HepG2 (cell line): ENCODE measurements around the gene DAB2IP. TPM values are rescaled to one million over a fixed set of nuclear protein-coding genes. Genes with fewer than 3 reads are reported as not detected.

ENCODE experiments used
- ATAC-seq: fragments of 200-7000 bp; cut with Tn5 transposase; 3 replicates; pipeline ENCODE4 v1.9.1; 2020; ENCODE audit warnings: mild to moderate bottlenecking, moderate library complexity
- BruUV-seq: library from RNA; stranded (reverse); fragments of 400-500 nt; replicated peaks from 2 replicates; lab custom pipeline; 2021; lab: Mats Ljungman, UMichigan
- CTCF ChIA-PET: fragments of 300-600 bp; formaldehyde crosslinking; extraction: SDS; loops from one replicate; lab custom pipeline; 2021; ENCODE audit warnings: low total read pairs, inconsistent platforms, low intra/inter-chr PET ratio; lab: Yijun Ruan, JAX
- POLR2A ChIA-PET: fragments of 350-600 bp; sonication (Branson Sonifier 250); formaldehyde crosslinking; loops from one replicate; lab custom pipeline; 2020; ENCODE audit warnings: antibody characterized with exemption, inconsistent platforms; lab: Yijun Ruan, JAX
- DNase-seq: peaks from one replicate; pipeline ENCODE4 v3.0.0-alpha.2; 2015; ENCODE audit warnings: low spot score
- FAIRE-seq: peaks from 3 replicates; lab custom pipeline; 2011; peaks lifted over from hg19 to GRCh38; lab: Jason Lieb, UNC
- H2AFZ ChIP-seq: one replicate; pipeline ENCODE4 v1.6.1; 2011; ENCODE audit warnings: low read length, inconsistent platforms
- H3K27ac ChIP-seq: fragments of 300-600 bp; 3 replicates; pipeline ENCODE4 v1.8.0; 2011; ENCODE audit warnings: mixed run types, mild to moderate bottlenecking, mixed read lengths, low read length, inconsistent platforms; ENCODE audit not compliant: insufficient read depth; ENCODE audit errors: extremely low read length
- H3K27me3 ChIP-seq, 2 experiments: fragments of 200-600 bp in 1 of 2; 2 replicates in 1 of 2; 3 replicates in 1 of 2; pipeline versions ENCODE4 v1.6.0 to v1.8.0; 2011; ENCODE audit warnings: low read length in 2 of 2, mild to moderate bottlenecking in 2 of 2, moderate library complexity in 2 of 2, inconsistent platforms in 1 of 2; ENCODE audit not compliant: insufficient read depth in 2 of 2, control insufficient read depth in 1 of 2
- H3K36me3 ChIP-seq, 2 experiments: fragments of 200-600 bp in 1 of 2; replicated peaks in 1 of 2; 2 replicates in 1 of 2; 3 replicates in 1 of 2; pipeline versions ENCODE4 v1.5.1 to v1.8.0; 2011; ENCODE audit warnings: low read length in 2 of 2, inconsistent platforms in 1 of 2; ENCODE audit not compliant: insufficient read depth in 2 of 2, control insufficient read depth in 1 of 2
- H3K4me1 ChIP-seq: 2 replicates; pipeline ENCODE4 v1.5.1; 2012; ENCODE audit warnings: low read length, inconsistent platforms; ENCODE audit not compliant: insufficient read depth
- H3K4me2 ChIP-seq: 2 replicates; pipeline ENCODE4 v1.6.0; 2011; ENCODE audit warnings: low read depth, low read length, inconsistent platforms
- H3K4me3 ChIP-seq, 3 experiments: fragments of 200-600 bp in 1 of 3; sonication (generic), shearing (Covaris generic) in 1 of 3; replicated peaks in 1 of 3; 2 replicates each; pipeline ENCODE4 v1.5.1; 2011 to 2016; ENCODE audit warnings: low read length in 3 of 3, inconsistent platforms in 2 of 3, low read depth in 2 of 3, mild to moderate bottlenecking in 2 of 3, control low read depth in 1 of 3, mixed read lengths in 1 of 3; ENCODE audit not compliant: insufficient read depth in 1 of 3
- H3K79me2 ChIP-seq: one replicate; pipeline ENCODE4 v1.6.1; 2011; ENCODE audit warnings: low read length, inconsistent platforms; ENCODE audit not compliant: insufficient read depth
- H3K9ac ChIP-seq: 2 replicates; pipeline ENCODE4 v1.6.0; 2011; ENCODE audit warnings: mild to moderate bottlenecking, low read depth, low read length, inconsistent platforms; ENCODE audit not compliant: insufficient read depth
- H3K9me3 ChIP-seq: 2 replicates; pipeline ENCODE4 v1.5.1; 2012; ENCODE audit warnings: mild to moderate bottlenecking, low read length
- H4K20me1 ChIP-seq: 2 replicates; pipeline ENCODE4 v1.6.0; 2011; ENCODE audit warnings: inconsistent platforms, mild to moderate bottlenecking, low read length, moderate library complexity; ENCODE audit not compliant: insufficient read depth
- BRD4 ChIP-seq: sonication (generic); formaldehyde crosslinking; IDR thresholded peaks from 2 replicates; pipeline ENCODE4 v1.4.0; 2020; ENCODE audit warnings: missing genetic modification reagents
- SCMH1 ChIP-seq: sonication (generic); formaldehyde crosslinking; IDR thresholded peaks from 2 replicates; pipeline ENCODE4 v1.9.0; 2021; ENCODE audit warnings: missing genetic modification reagents, mild to moderate bottlenecking, borderline replicate concordance
- TAF15 ChIP-seq: fragments of 200-400 bp; formaldehyde crosslinking; IDR thresholded peaks from one replicate; pipeline ENCODE4 v1.6.1; 2018; ENCODE audit warnings: mild to moderate bottlenecking, low read depth, low read length; ENCODE audit not compliant: poor library complexity, severe bottlenecking
- WIZ ChIP-seq: sonication (generic); formaldehyde crosslinking; IDR thresholded peaks from 2 replicates; pipeline ENCODE4 v1.5.1; 2020; ENCODE audit warnings: mild to moderate bottlenecking, missing genetic modification reagents
- ZFX ChIP-seq: sonication (generic); formaldehyde crosslinking; IDR thresholded peaks from 2 replicates; pipeline ENCODE4 v1.4.0; 2020; ENCODE audit warnings: mild to moderate bottlenecking, low read depth, missing genetic modification reagents, moderate library complexity
- ZNF121 ChIP-seq: sonication (generic); formaldehyde crosslinking; IDR thresholded peaks from 2 replicates; pipeline ENCODE4 v1.5.0; 2020; ENCODE audit warnings: mild to moderate bottlenecking, missing genetic modification reagents
- ZNF430 ChIP-seq: sonication (generic); formaldehyde crosslinking; IDR thresholded peaks from 2 replicates; pipeline ENCODE4 v1.9.0; 2021; ENCODE audit warnings: mild to moderate bottlenecking, missing genetic modification reagents
- ZNF431 ChIP-seq: sonication (generic); formaldehyde crosslinking; IDR thresholded peaks from 2 replicates; pipeline ENCODE4 v1.9.0; 2022; ENCODE audit warnings: missing genetic modification reagents, low read depth, mild to moderate bottlenecking, borderline replicate concordance
- ZNF749 ChIP-seq: sonication (generic); formaldehyde crosslinking; IDR thresholded peaks from 2 replicates; pipeline ENCODE4 v1.8.0; 2022; ENCODE audit warnings: mild to moderate bottlenecking, missing genetic modification reagents, moderate library complexity, borderline replicate concordance
- ZNF781 ChIP-seq: sonication (generic); formaldehyde crosslinking; IDR thresholded peaks from 2 replicates; pipeline ENCODE4 v1.5.1; 2020; ENCODE audit warnings: borderline replicate concordance, mild to moderate bottlenecking, missing genetic modification reagents; ENCODE audit errors: not compliant biosample characterization
- WGBS: methylation state at CpG from one replicate; pipeline ENCODE4 v1.1.6; 2017; ENCODE audit warnings: low lambda C conversion rate; 5-methylcytosine and 5-hydroxymethylcytosine counted together
- in situ Hi-C: cut with HindIII; loops from 2 replicates; pipeline ENCODE4 v1.10.0; 2017; ENCODE audit warnings: low pct_unique_long_range_greater_than_20kb; ENCODE audit not compliant: extremely low pct_ligation_motif_present
- intact Hi-C: fragments of 100-400 bp; cut with micrococcal nuclease; formaldehyde crosslinking; loops from one replicate; pipeline ENCODE4 v1.10.0; 2022; ENCODE audit not compliant: unreplicated experiment
- polyA plus RNA-seq, 8 experiments: library from polyadenylated mRNA; depleted of rRNA in 3 of 8; stranded (reverse) in 7 of 8; unstranded in 1 of 8; fragments of >200 nt; fragmentation: Illumina TruSeq in 4 of 8; extraction: Trizol in 4 of 8; gene quantifications; 2 replicates each; pipeline versions ENCODE4 v1.2.1 to v1.2.3, GENCODE V29; 2011 to 2016; ENCODE audit warnings: low read depth in 4 of 8, missing spikeins in 1 of 8, mixed read lengths in 1 of 8; ENCODE audit not compliant: insufficient read depth in 1 of 8
- total RNA-seq, 5 experiments: library from RNA; depleted of rRNA; stranded (reverse); fragments of >200 nt; fragmentation: Illumina TruSeq; extraction: Trizol; gene quantifications; 2 replicates each; pipeline ENCODE4 v1.2.3, GENCODE V29; 2016; ENCODE audit warnings: low read depth in 1 of 5
- TF ChIP-seq, protein P1 (sequence below): sonication (generic); formaldehyde crosslinking; IDR thresholded peaks from 2 replicates; pipeline ENCODE4 v1.4.0; 2020; ENCODE audit warnings: missing genetic modification reagents
- TF ChIP-seq, protein P2 (sequence below): sonication (generic); formaldehyde crosslinking; IDR thresholded peaks from 2 replicates; pipeline ENCODE4 v1.4.0; 2020; ENCODE audit warnings: missing genetic modification reagents, borderline replicate concordance
- TF ChIP-seq, protein P3 (sequence below): sonication (generic); formaldehyde crosslinking; IDR thresholded peaks from 2 replicates; pipeline ENCODE4 v1.5.0; 2020; ENCODE audit warnings: missing genetic modification reagents
- TF ChIP-seq, protein P4 (sequence below): sonication (generic); formaldehyde crosslinking; IDR thresholded peaks from 2 replicates; pipeline ENCODE4 v1.5.1; 2020; ENCODE audit warnings: missing genetic modification reagents, mild to moderate bottlenecking, borderline replicate concordance
- TF ChIP-seq, protein P5 (sequence below): sonication (generic); formaldehyde crosslinking; IDR thresholded peaks from 2 replicates; pipeline ENCODE4 v1.4.0; 2020; ENCODE audit warnings: mild to moderate bottlenecking, low read depth, missing genetic modification reagents

Gene DAB2IP
- total and polyA plus RNA-seq, 2 of the 13 experiments (the other 11 are each of a cell fraction or from before 2014, with no cell fraction given) = 25.3 to 37.9 TPM

DNA sequence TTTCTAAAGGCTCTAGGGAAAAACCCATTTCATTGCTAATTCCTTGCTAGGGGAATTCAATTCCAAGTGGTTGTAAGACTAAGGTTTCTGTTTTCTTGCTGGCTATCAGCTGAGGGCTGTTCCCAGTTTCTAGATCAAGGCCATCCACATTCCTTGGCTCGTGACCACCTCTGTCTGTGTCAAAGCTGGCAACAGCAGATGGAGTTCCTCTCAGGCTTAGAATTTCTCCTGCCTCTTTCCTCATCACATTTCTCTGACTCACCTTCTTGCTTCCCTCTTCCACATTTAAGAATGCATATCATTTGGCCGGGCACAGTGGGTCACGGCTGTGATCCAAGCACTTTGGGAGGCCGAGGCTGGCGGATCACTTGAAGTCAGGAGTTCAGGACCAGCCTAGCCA lies 19.0 kb downstream of the DAB2IP start:
- in situ Hi-C loops (no loop called here), intact Hi-C loops (no loop called here)
- no peaks in the 10 kb centered on the region for H3K36me3 ChIP-seq
- no peak overlapping the region for H2AFZ ChIP-seq
- ChIA-PET CTCF (no interaction called here), POLR2A (no interaction called here)
- H3K9ac ChIP-seq = no peak overlapping the region
- H3K27ac ChIP-seq = no peak overlapping the region
- FAIRE-seq = no peak
- no peak for TF ChIP-seq ZFX (CRISPR knock-in tag)
- TF ChIP-seq ZNF781 (CRISPR knock-in tag) = no peak
- TF ChIP-seq WIZ = no peak
- TF ChIP-seq ZNF430 = no peak
- no peak for TF ChIP-seq SCMH1
- TF ChIP-seq, protein P1, sequence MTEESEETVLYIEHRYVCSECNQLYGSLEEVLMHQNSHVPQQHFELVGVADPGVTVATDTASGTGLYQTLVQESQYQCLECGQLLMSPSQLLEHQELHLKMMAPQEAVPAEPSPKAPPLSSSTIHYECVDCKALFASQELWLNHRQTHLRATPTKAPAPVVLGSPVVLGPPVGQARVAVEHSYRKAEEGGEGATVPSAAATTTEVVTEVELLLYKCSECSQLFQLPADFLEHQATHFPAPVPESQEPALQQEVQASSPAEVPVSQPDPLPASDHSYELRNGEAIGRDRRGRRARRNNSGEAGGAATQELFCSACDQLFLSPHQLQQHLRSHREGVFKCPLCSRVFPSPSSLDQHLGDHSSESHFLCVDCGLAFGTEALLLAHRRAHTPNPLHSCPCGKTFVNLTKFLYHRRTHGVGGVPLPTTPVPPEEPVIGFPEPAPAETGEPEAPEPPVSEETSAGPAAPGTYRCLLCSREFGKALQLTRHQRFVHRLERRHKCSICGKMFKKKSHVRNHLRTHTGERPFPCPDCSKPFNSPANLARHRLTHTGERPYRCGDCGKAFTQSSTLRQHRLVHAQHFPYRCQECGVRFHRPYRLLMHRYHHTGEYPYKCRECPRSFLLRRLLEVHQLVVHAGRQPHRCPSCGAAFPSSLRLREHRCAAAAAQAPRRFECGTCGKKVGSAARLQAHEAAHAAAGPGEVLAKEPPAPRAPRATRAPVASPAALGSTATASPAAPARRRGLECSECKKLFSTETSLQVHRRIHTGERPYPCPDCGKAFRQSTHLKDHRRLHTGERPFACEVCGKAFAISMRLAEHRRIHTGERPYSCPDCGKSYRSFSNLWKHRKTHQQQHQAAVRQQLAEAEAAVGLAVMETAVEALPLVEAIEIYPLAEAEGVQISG (CRISPR knock-in tag) = no peak
- TF ChIP-seq, protein P2, sequence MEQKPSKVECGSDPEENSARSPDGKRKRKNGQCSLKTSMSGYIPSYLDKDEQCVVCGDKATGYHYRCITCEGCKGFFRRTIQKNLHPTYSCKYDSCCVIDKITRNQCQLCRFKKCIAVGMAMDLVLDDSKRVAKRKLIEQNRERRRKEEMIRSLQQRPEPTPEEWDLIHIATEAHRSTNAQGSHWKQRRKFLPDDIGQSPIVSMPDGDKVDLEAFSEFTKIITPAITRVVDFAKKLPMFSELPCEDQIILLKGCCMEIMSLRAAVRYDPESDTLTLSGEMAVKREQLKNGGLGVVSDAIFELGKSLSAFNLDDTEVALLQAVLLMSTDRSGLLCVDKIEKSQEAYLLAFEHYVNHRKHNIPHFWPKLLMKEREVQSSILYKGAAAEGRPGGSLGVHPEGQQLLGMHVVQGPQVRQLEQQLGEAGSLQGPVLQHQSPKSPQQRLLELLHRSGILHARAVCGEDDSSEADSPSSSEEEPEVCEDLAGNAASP = no peak
- no peak for TF ChIP-seq ZNF749
- TF ChIP-seq, protein P3, sequence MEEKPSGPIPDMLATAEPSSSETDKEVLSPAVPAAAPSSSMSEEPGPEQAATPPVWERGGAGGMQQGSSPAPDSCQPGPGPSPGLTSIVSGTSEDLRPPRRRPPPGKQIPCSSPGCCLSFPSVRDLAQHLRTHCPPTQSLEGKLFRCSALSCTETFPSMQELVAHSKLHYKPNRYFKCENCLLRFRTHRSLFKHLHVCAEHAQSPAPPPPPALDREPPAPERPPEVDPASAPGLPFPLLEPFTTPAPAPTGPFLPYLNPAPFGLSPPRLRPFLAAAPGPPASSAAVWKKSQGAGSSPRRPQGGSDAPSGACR = no peak
- TF ChIP-seq ZNF121 (CRISPR knock-in tag) = no peak
- TF ChIP-seq, protein P4, sequence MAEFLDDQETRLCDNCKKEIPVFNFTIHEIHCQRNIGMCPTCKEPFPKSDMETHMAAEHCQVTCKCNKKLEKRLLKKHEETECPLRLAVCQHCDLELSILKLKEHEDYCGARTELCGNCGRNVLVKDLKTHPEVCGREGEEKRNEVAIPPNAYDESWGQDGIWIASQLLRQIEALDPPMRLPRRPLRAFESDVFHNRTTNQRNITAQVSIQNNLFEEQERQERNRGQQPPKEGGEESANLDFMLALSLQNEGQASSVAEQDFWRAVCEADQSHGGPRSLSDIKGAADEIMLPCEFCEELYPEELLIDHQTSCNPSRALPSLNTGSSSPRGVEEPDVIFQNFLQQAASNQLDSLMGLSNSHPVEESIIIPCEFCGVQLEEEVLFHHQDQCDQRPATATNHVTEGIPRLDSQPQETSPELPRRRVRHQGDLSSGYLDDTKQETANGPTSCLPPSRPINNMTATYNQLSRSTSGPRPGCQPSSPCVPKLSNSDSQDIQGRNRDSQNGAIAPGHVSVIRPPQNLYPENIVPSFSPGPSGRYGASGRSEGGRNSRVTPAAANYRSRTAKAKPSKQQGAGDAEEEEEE (CRISPR knock-in tag) = no peak
- no peak for TF ChIP-seq BRD4 (CRISPR knock-in tag)
- TF ChIP-seq, protein P5, sequence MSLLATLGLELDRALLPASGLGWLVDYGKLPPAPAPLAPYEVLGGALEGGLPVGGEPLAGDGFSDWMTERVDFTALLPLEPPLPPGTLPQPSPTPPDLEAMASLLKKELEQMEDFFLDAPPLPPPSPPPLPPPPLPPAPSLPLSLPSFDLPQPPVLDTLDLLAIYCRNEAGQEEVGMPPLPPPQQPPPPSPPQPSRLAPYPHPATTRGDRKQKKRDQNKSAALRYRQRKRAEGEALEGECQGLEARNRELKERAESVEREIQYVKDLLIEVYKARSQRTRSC (CRISPR knock-in tag) = no peak
- TF ChIP-seq TAF15 = no peak
- TF ChIP-seq ZNF431 (CRISPR knock-in tag) = no peak
- H3K9me3 ChIP-seq = no peaks in the 10 kb centered on the region
- no peaks in the 10 kb centered on the region for H3K27me3 ChIP-seq
- 89% methylated on average over 5 of the region's 5 CpGs for WGBS
- H4K20me1 ChIP-seq = no peaks in the 10 kb centered on the region
- no peak overlapping the region for H3K4me3 ChIP-seq
- H3K4me1 ChIP-seq = peaks cover 10% of the 10 kb centered on the region
- H3K4me2 ChIP-seq = no peak overlapping the region
- no peak for DNase-seq
- H3K79me2 ChIP-seq = no peaks in the 10 kb centered on the region
- BruUV-seq = no TSS peak
- ATAC-seq = no peak
